Esophagus squamous epithelium (tissue), 4 donors: Measurements from ENCODE around the gene LRRC2.

Experiments used
- POLR2A ChIP-seq, 4 donors: fragments of 450-650 bp; IDR thresholded peaks; one replicate each; pipeline ENCODE4 v1.6.1; 2017; ENCODE audit warnings: antibody characterized with exemption in 4 of 4, mild to moderate bottlenecking in 4 of 4, moderate library complexity in 3 of 4
- TF ChIP-seq, protein P1 (sequence below), 6 experiments: fragments of 450-650 bp in 4 of 6; fragments of 200-600 bp in 2 of 6; sonication (generic) in 2 of 6; IDR thresholded peaks; one replicate each; pipeline ENCODE4 v1.5.1; 2016 to 2019; ENCODE audit warnings: antibody characterized with exemption in 6 of 6, mild to moderate bottlenecking in 4 of 6, moderate library complexity in 4 of 6

DNA sequence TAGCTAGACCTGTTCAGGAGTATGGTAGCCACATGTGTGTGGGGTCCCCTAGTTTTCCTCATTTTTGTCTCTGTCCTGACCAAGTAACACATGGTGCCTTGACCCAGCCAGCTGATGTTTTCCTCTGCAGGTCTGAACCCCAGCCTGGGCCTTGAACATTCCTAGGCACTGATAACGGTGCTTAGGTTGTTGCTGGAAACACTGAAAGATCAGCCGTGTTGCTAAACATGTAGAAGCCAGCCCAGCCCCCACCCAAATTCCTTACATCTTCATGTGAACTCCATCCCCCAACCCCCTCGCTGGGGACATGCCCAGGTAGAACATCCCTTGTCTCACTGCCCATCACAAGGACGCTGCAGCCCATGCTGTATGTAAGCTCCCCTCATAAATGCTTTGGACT, 49.6 kb downstream of the LRRC2 start:
- no peak for TF ChIP-seq POLR2A (IDR thresholded peaks at IDR 0.05)
- TF ChIP-seq, protein P1, sequence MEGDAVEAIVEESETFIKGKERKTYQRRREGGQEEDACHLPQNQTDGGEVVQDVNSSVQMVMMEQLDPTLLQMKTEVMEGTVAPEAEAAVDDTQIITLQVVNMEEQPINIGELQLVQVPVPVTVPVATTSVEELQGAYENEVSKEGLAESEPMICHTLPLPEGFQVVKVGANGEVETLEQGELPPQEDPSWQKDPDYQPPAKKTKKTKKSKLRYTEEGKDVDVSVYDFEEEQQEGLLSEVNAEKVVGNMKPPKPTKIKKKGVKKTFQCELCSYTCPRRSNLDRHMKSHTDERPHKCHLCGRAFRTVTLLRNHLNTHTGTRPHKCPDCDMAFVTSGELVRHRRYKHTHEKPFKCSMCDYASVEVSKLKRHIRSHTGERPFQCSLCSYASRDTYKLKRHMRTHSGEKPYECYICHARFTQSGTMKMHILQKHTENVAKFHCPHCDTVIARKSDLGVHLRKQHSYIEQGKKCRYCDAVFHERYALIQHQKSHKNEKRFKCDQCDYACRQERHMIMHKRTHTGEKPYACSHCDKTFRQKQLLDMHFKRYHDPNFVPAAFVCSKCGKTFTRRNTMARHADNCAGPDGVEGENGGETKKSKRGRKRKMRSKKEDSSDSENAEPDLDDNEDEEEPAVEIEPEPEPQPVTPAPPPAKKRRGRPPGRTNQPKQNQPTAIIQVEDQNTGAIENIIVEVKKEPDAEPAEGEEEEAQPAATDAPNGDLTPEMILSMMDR (IDR thresholded peaks at IDR 0.05), result no peak
